Measurements from ENCODE around the gene FSTL5.

- TF ChIP-seq CTCF (IDR thresholded peaks at IDR 0.05; ENCODE audit: low read length) (no peak), EZH2 (optimal IDR thresholded peaks at IDR 0.05; ENCODE audit: low read depth, low read length) (no peak)
Observed at GRCh38 chr4:161457311-161457710, 706.5 kb downstream of the FSTL5 start.
